Calu3 (cell line): ENCODE measurements around the gene LRP8. TPM values are rescaled to one million over a fixed set of nuclear protein-coding genes. Genes with fewer than 3 reads are reported as not detected.

Experiments
- BruUV-seq: library from RNA; stranded (reverse); fragments of 400-500 nt; replicated peaks from 2 replicates; lab custom pipeline; 2021; lab: Mats Ljungman, UMichigan
- CTCF ChIA-PET: fragments of 300-600 bp; sonication (Branson Sonifier 250); formaldehyde crosslinking; loops from one replicate; lab custom pipeline; 2022; ENCODE audit warnings: antibody characterized with exemption; lab: Charles Lee
- DNase-seq: peaks from one replicate; pipeline ENCODE4 v3.0.0; 2022
- H3K27ac Mint-ChIP-seq: one replicate; pipeline ENCODE4 v1.8.0; 2022; ENCODE audit warnings: mixed read lengths; ENCODE audit not compliant: unreplicated experiment
- H3K27me3 Mint-ChIP-seq: one replicate; pipeline ENCODE4 v1.8.0; 2022; ENCODE audit warnings: mixed read lengths; ENCODE audit not compliant: unreplicated experiment
- H3K36me3 Mint-ChIP-seq: one replicate; pipeline ENCODE4 v1.8.0; 2022; ENCODE audit warnings: mild to moderate bottlenecking, moderate library complexity, mixed read lengths; ENCODE audit not compliant: insufficient read depth, unreplicated experiment
- H3K4me1 Mint-ChIP-seq: one replicate; pipeline ENCODE4 v1.8.0; 2022; ENCODE audit warnings: mild to moderate bottlenecking, low read depth, mixed read lengths; ENCODE audit not compliant: unreplicated experiment
- H3K4me3 Mint-ChIP-seq: one replicate; pipeline ENCODE4 v1.8.0; 2022; ENCODE audit warnings: mild to moderate bottlenecking, low read depth, moderate library complexity, mixed read lengths; ENCODE audit not compliant: unreplicated experiment
- H3K9me3 Mint-ChIP-seq: one replicate; pipeline ENCODE4 v1.8.0; 2022; ENCODE audit warnings: low read depth, mixed read lengths; ENCODE audit not compliant: unreplicated experiment
- CTCF ChIP-seq: fragments of 200-600 bp; IDR thresholded peaks from one replicate; pipeline ENCODE4 v1.8.0; 2022; ENCODE audit warnings: antibody characterized with exemption; ENCODE audit not compliant: unreplicated experiment
- intact Hi-C: fragments of 100-400 bp; cut with micrococcal nuclease; formaldehyde crosslinking; loops from one replicate; pipeline ENCODE4 v1.10.0; 2022; ENCODE audit not compliant: unreplicated experiment
- total RNA-seq: library from RNA; stranded (reverse); gene quantifications from 2 replicates; pipeline ENCODE4 v1.2.3, GENCODE V29; 2022

LRP8 gene
- total RNA-seq, 1 experiment from 2014 or later = 104 TPM

DNA sequence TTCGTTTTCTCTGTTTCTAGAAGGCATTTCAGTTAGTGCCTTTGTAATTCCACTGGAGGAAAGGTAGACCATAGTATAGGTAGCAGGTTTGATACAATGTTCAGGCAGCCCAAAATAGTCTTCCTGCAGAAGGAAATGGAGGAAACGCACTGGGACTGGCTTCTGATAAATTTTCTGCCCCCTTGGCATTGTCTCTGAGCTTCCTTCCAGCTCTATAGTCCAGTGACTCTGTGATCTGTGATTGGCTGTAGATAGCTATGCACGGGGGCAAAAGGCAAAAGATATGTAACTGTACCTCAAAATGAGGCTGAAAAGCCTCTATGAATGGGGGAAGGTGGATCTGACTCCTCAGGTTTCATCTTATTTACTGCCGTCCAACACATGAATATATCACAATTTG, 83.7 kb downstream of the LRP8 start:
- TF ChIP-seq CTCF = no peak
- H3K27ac Mint-ChIP-seq = no peak overlapping the region
- H3K4me3 Mint-ChIP-seq = no peak overlapping the region
- BruUV-seq = no TSS peak
- no peaks in the 10 kb centered on the region for H3K9me3 Mint-ChIP-seq
- no peaks in the 10 kb centered on the region for H3K4me1 Mint-ChIP-seq
- H3K36me3 Mint-ChIP-seq = peaks cover 12% of the 10 kb centered on the region
- CTCF ChIA-PET = interaction anchor here (0.6 kb wide), 1 partner anchor 291 kb away, joined by 5 read pairs; no protein-coding TSS in a partner anchor
- no peak for DNase-seq
- no peaks in the 10 kb centered on the region for H3K27me3 Mint-ChIP-seq
- intact Hi-C loops = no loop called here

DNA sequence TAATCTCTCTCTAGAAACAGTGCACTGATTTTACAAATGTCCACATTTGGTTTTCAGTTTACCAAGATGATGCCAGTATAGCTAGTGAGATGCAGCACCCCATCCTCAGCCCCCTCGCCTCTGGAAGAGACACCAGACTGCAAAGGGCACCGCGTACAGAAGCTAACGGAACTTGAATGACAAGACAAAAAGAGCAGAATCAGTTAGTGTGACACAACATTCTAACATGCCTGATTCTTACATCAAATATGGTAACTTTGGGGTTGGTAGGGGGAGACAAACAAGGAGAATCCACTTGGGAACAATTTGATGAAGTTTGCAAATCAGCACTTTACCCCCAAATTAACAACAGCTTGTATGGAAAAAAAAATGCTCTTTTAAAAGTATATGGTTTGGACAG, 85.5 kb downstream of the LRP8 start:
- Mint-ChIP-seq H3K27ac (no peak overlapping the region), H3K36me3 (peaks cover 30% of the 10 kb centered on the region), H3K9me3 (no peaks in the 10 kb centered on the region), H3K4me1 (peaks cover 7% of the 10 kb centered on the region), H3K4me3 (no peak overlapping the region), H3K27me3 (no peaks in the 10 kb centered on the region)
- BruUV-seq = no TSS peak
- DNase-seq = no peak
- CTCF ChIA-PET = no interaction called here
- intact Hi-C loops = no loop called here
- no peak for TF ChIP-seq CTCF

- Mint-ChIP-seq H3K4me1 (peaks cover 12% of the 10 kb centered on the region), H3K36me3 (peaks cover 31% of the 10 kb centered on the region), H3K27ac (no peak overlapping the region), H3K27me3 (no peaks in the 10 kb centered on the region), H3K9me3 (no peaks in the 10 kb centered on the region), H3K4me3 (no peak overlapping the region)
- TF ChIP-seq CTCF = no peak
- CTCF ChIA-PET = no interaction called here
- no TSS peak for BruUV-seq
- intact Hi-C loops = no loop called here
- no peak for DNase-seq
Measured at GRCh38 chr1:53241828-53242227, 86.0 kb downstream of the LRP8 start.

DNA sequence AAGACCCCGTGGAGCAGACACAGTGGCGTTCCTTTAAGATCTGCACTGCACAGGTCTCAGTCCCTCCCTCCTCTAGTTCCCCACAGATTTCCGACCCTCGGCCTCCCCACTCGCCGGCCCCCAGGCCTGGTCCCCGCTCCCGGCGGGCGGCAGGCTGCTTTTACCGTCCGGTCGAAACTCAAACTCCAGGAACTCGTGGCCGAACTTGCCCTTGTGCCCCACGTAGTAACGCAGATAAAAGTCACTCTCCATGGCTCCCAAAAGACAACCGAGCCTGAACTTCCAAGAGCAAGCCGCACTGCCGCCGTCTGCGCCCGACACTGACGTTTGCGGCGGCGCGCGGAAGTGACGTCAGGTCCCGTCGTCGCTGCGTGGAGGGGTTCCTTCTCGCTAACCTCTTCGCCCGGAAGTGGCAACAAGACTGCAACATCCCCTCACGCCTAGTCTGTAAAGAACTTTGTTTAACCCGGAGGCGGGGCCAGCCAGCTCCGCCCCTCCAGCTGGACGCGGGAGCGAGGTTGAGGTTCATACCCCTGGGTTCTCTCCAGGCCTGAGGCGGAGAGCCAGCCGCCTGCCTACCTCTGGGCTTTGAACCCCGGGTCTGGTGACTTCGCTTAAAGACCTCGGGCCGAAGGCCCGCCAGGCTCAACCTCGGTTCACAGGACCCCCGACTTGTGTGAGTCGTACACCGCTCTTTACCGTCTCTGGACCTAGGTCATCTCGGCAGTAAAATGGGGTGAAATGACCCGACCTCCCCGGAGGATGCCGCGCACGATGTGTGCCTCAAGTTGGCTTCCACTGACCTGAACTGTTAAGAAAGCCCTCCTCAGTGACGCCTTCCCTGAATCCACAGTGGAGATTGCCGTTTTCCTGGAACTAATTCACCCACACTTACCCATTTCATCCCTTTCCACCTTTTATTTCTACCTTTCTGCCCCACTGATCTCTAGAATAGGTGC, 89.4 kb downstream of the LRP8 start, which contains the start of gene MAGOH:
Gene MAGOH, minus strand, starts transcription at position 322 of the 959 bp plus-strand sequence. Its CDS starts 70 bp downstream, at position 252.
- CTCF ChIA-PET = no interaction called here
- no peak for TF ChIP-seq CTCF
- no peaks in the 10 kb centered on the region for H3K9me3 Mint-ChIP-seq
- H3K4me3 Mint-ChIP-seq = peak within 1 kb of the TSS; percentile 81
- TSS peak; percentile 96 for BruUV-seq
- peak; percentile 95 for DNase-seq
- peaks cover 22% of the 10 kb centered on the region for H3K4me1 Mint-ChIP-seq
- H3K27me3 Mint-ChIP-seq = no peaks in the 10 kb centered on the region
- peak within 1 kb of the TSS; percentile 95 for H3K27ac Mint-ChIP-seq
- H3K36me3 Mint-ChIP-seq = peaks cover 32% of the 10 kb centered on the region
- intact Hi-C loops = no loop called here
